Mesothelial cell of epicardium (in vitro differentiated cells): ENCODE data around the gene KDM2A. TPM values are rescaled to one million over a fixed set of nuclear protein-coding genes. Genes with fewer than 3 reads are reported as not detected.

Source experiments
- DNase-seq, 2 experiments: peaks; one replicate each; pipeline ENCODE4 v3.0.0; 2021; ENCODE audit warnings: low spot score in 2 of 2; ENCODE audit not compliant: unreplicated experiment in 2 of 2
- H3K27ac Mint-ChIP-seq: 2 replicates; pipeline ENCODE4 v1.8.0; 2021; ENCODE audit warnings: mixed read lengths
- H3K27me3 Mint-ChIP-seq: 2 replicates; pipeline ENCODE4 v1.8.0; 2021; ENCODE audit warnings: low read depth, mixed read lengths
- H3K36me3 Mint-ChIP-seq: 2 replicates; pipeline ENCODE4 v1.8.0; 2021; ENCODE audit warnings: mixed read lengths
- H3K4me1 Mint-ChIP-seq: 2 replicates; pipeline ENCODE4 v1.8.0; 2021; ENCODE audit warnings: mixed read lengths
- H3K4me3 Mint-ChIP-seq: 2 replicates; pipeline ENCODE4 v1.8.0; 2021; ENCODE audit warnings: mild to moderate bottlenecking, moderate library complexity, mixed read lengths
- H3K9me3 Mint-ChIP-seq: 2 replicates; pipeline ENCODE4 v1.8.0; 2021; ENCODE audit warnings: mixed read lengths
- total RNA-seq: library from RNA; stranded (reverse); gene quantifications from 3 replicates; pipeline ENCODE4 v1.2.1, GENCODE V29; 2021
- TF ChIP-seq, protein P1 (sequence below): fragments of 200-600 bp; sonication (generic); IDR thresholded peaks from one replicate; pipeline ENCODE4 v1.5.0; 2021; ENCODE audit warnings: antibody characterized with exemption; ENCODE audit not compliant: unreplicated experiment

KDM2A gene
- total RNA-seq, 1 donor from 2014 or later = 142 TPM

DNA sequence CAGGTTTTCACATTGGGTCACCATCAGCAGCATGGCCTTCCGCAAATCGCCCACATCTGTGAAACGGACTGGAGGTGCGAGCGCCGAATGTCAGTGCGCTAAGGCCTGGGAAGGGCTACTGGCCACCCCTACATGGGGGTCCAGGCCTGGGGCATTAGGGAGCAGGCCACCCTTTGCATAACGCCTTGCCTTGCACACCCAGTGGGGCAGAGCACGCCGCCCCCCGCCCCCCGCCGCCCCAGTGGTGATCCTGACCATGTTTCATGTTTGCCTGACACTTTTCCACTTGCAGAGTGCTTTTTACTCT lies 149.9 kb downstream of the KDM2A start:
- Mint-ChIP-seq H3K27ac (no peak overlapping the region), H3K27me3 (no peaks in the 10 kb centered on the region), H3K4me3 (peak overlapping the region; percentile 17), H3K36me3 (no peaks in the 10 kb centered on the region), H3K4me1 (peaks cover 36% of the 10 kb centered on the region), H3K9me3 (no peaks in the 10 kb centered on the region)
- TF ChIP-seq, protein P1, sequence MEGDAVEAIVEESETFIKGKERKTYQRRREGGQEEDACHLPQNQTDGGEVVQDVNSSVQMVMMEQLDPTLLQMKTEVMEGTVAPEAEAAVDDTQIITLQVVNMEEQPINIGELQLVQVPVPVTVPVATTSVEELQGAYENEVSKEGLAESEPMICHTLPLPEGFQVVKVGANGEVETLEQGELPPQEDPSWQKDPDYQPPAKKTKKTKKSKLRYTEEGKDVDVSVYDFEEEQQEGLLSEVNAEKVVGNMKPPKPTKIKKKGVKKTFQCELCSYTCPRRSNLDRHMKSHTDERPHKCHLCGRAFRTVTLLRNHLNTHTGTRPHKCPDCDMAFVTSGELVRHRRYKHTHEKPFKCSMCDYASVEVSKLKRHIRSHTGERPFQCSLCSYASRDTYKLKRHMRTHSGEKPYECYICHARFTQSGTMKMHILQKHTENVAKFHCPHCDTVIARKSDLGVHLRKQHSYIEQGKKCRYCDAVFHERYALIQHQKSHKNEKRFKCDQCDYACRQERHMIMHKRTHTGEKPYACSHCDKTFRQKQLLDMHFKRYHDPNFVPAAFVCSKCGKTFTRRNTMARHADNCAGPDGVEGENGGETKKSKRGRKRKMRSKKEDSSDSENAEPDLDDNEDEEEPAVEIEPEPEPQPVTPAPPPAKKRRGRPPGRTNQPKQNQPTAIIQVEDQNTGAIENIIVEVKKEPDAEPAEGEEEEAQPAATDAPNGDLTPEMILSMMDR = no peak
- DNase-seq = no peak

DNA sequence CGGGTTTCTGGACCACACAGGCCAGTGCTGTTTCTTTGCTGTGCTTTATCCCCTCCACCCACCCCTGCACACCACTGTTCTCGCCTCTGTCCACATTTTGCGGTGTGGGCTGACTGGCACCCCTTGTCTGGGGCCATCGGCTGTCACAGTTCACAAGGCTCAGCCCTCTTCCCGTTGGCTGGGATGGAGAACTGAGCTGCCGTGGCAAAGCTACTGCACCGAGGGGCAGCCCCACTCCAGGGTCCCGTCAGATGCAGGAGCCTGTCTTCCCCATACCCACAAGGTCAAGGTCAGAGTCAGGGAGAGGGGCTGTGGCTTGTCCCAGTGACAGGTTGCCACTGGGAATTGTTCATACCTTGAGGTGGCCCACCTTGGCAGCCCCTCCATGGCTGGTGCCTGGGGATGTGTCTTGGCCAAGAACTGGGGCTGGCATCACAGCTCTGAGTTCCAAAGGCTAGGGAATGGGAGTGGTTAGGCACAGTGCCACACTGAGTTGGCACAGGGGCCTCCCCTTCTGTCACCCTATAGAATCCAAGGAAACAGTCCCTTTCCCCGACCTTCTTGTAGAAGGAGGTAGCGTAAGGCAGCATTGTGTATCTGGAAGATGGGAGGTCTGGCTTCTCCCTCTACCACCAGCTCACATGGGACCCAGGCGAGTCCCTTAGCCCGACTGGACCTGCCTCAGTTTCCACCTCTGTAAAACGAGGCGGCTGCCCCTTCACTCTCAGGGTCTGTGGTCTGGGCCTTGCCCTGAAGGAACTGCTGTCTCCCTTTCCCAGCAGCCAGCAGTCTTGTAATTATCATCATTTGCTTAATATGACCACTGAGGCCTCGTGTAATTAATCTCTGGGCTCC lies 150.6 kb downstream of the KDM2A start:
- Mint-ChIP-seq H3K27me3 (no peaks in the 10 kb centered on the region), H3K27ac (peak overlapping the region; percentile 73), H3K36me3 (no peaks in the 10 kb centered on the region), H3K4me3 (peak overlapping the region; percentile 48), H3K9me3 (no peaks in the 10 kb centered on the region), H3K4me1 (peaks cover 36% of the 10 kb centered on the region)
- TF ChIP-seq, protein P1 = no peak
- no peak for DNase-seq

DNA sequence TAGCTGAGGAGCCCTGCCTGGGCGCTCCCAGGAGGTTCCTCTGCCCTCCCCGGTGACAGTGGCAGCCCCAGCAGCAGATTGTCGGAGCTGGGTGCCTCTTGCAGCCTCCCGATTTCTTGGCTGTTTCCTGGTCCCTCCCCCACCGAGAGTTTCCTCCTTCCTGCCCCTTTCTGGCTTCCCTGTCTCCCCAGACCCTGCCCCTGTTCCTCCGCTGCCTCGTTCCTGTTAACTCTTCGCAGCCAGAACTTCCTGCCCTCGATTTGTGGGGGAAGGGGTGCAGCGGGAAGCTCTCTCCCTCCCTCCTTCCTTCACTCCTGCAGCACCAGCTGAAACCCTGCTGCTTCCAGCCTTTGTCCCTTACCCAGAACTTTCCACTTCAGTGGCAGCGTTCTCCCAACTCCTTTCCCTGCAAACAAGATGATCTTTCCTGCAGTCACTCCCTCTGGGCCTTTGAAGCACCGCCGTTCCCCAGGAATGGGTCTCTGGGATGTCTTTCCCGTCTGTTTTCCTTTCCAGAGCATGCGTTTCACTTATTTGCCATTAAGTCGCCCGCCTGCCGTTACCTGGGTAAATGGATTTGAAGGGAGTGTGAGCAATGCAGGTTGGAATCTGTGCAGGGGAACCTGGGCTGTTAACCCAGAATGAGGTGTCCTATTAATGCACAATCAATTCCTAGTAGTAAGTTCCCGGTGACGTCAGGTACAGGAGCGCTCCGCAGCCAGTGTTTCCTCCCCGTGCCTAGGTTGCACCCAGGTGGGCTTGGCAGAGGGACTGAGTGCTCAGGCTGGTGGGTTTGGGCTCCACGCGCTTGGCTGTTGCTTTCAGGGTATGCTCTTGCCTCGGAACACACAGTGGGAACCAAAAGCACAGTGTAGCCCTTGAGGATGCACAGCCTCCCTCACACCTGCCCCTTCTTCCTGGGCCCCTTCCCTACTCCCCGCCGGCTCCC lies 151.5 kb downstream of the KDM2A start:
- peak overlapping the region; percentile 48 for H3K4me3 Mint-ChIP-seq
- TF ChIP-seq, protein P1 = no peak
- no peaks in the 10 kb centered on the region for H3K9me3 Mint-ChIP-seq
- H3K36me3 Mint-ChIP-seq = no peaks in the 10 kb centered on the region
- H3K27me3 Mint-ChIP-seq = no peaks in the 10 kb centered on the region
- peaks cover 36% of the 10 kb centered on the region for H3K4me1 Mint-ChIP-seq
- no peak for DNase-seq
- peak overlapping the region; percentile 73 for H3K27ac Mint-ChIP-seq

DNA sequence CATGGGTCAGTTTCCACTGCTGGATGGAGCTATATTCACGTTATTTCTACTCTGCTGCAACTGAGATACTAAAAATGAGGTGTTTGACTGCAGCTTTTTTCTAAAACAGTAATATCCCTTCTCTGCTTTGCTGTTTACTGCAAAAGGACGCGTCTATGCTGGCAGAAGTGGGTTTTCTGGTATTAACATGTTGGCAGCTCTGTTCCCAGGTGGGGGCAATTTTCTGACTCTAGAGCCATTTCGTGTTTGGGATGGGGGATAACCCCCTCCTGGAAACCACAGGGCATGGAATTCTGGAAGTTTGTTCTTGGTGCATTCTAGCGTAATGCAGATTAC lies 152.1 kb downstream of the KDM2A start:
- Mint-ChIP-seq H3K4me1 (peaks cover 32% of the 10 kb centered on the region), H3K4me3 (no peak overlapping the region), H3K9me3 (no peaks in the 10 kb centered on the region), H3K27ac (peak overlapping the region; percentile 73), H3K27me3 (no peaks in the 10 kb centered on the region), H3K36me3 (no peaks in the 10 kb centered on the region)
- TF ChIP-seq, protein P1 = no peak
- no peak for DNase-seq

DNA sequence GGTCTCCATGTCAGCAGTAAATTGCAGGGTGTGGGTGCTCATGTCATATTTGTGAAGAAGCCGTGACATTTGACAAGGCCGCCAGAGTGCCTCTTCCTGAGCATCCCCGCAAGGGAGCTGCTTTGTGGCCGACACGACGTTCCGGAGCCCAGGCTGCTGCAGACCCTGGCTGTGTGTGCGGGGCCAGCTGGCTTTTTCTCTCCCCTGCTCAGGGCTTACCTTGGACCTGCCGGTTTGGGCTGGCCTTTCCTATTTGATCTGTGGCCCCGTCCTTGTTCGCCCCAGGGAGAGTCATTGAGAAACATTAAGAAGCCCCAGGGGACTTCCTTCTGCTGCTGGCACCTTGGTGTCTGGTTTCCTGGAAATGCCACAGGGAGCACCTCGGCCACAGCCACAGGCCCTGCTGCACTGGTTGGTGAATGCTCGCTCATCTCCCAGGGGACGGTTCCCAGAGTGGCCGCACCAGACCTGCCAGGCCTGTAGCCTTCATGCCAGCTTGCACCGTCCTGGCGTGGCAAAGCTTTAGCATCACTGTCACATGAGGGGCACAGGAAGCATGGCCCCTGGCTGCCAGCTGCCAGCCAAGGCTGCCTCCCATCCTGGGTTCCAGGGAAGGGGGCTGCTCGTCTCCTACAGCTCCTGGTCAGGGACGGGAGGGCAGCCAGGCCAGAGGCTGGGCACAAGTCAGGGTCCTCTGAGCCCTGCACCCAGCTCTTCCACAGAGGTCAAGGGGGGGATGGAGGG lies 152.7 kb downstream of the KDM2A start:
- Mint-ChIP-seq H3K9me3 (no peaks in the 10 kb centered on the region), H3K4me1 (peaks cover 32% of the 10 kb centered on the region), H3K36me3 (no peaks in the 10 kb centered on the region), H3K4me3 (no peak overlapping the region), H3K27ac (no peak overlapping the region), H3K27me3 (no peaks in the 10 kb centered on the region)
- TF ChIP-seq, protein P1 = no peak
- DNase-seq = no peak
